Trophoblast cell (in vitro differentiated cells and primary cell): Measurements from ENCODE around the gene ACRV1.

Experiments
- DNase-seq, 2 donors: peaks; one replicate each; pipeline ENCODE4 v3.0.0-alpha.2; 2016
- H2AFZ ChIP-seq: 2 replicates; pipeline ENCODE4 v1.6.1; 2013; ENCODE audit warnings: low read length, moderate library complexity, mild to moderate bottlenecking; ENCODE audit not compliant: insufficient read depth, poor library complexity
- H2AK5ac ChIP-seq: 2 replicates; pipeline ENCODE4 v1.6.1; 2013; ENCODE audit warnings: mild to moderate bottlenecking, low read length
- H2BK120ac ChIP-seq: 2 replicates; pipeline ENCODE4 v1.6.1; 2013; ENCODE audit warnings: low read length, mild to moderate bottlenecking, moderate library complexity; ENCODE audit not compliant: insufficient read depth, poor library complexity
- H2BK12ac ChIP-seq: 2 replicates; pipeline ENCODE4 v1.6.1; 2013; ENCODE audit warnings: mild to moderate bottlenecking, low read length, moderate library complexity
- H2BK5ac ChIP-seq: 2 replicates; pipeline ENCODE4 v1.6.1; 2013; ENCODE audit warnings: low read length, low read depth, moderate library complexity, mild to moderate bottlenecking; ENCODE audit not compliant: poor library complexity
- H3K14ac ChIP-seq: 2 replicates; pipeline ENCODE4 v1.6.1; 2013; ENCODE audit warnings: mild to moderate bottlenecking, low read length
- H3K18ac ChIP-seq: 2 replicates; pipeline ENCODE4 v1.6.1; 2013; ENCODE audit warnings: mild to moderate bottlenecking, low read length
- H3K23ac ChIP-seq: 2 replicates; pipeline ENCODE4 v1.6.1; 2013; ENCODE audit warnings: low read length
- H3K27ac ChIP-seq: 2 replicates; pipeline ENCODE4 v1.5.1; 2013; ENCODE audit warnings: low read depth, mild to moderate bottlenecking, inconsistent platforms, low read length, moderate library complexity
- H3K27me3 ChIP-seq: 2 replicates; pipeline ENCODE4 v1.6.1; 2013; ENCODE audit warnings: inconsistent platforms, mild to moderate bottlenecking, low read length, moderate library complexity; ENCODE audit not compliant: insufficient read depth
- H3K36me3 ChIP-seq, 2 experiments: 1 replicate in 1 of 2; 2 replicates in 1 of 2; pipeline ENCODE4 v1.6.1; 2013; ENCODE audit warnings: low read length in 2 of 2, mild to moderate bottlenecking in 2 of 2, moderate library complexity in 1 of 2; ENCODE audit not compliant: insufficient read depth in 2 of 2, control insufficient read depth in 1 of 2
- H3K4ac ChIP-seq: 2 replicates; pipeline ENCODE4 v1.6.1; 2013; ENCODE audit warnings: low read depth, mild to moderate bottlenecking, low read length, moderate library complexity
- H3K4me1 ChIP-seq, 2 experiments: 1 replicate in 1 of 2; 2 replicates in 1 of 2; pipeline ENCODE4 v1.6.1; 2013; ENCODE audit warnings: low read length in 2 of 2, mild to moderate bottlenecking in 2 of 2, moderate library complexity in 1 of 2; ENCODE audit not compliant: insufficient read depth in 2 of 2, control insufficient read depth in 1 of 2
- H3K4me2 ChIP-seq: 2 replicates; pipeline ENCODE4 v1.6.1; 2013; ENCODE audit warnings: inconsistent platforms, mild to moderate bottlenecking, low read length, moderate library complexity
- H3K4me3 ChIP-seq: 2 replicates; pipeline ENCODE4 v1.5.1; 2013; ENCODE audit warnings: mild to moderate bottlenecking, low read depth, low read length, inconsistent platforms
- H3K79me1 ChIP-seq: one replicate; pipeline ENCODE4 v1.6.1; 2013; ENCODE audit warnings: low read length
- H3K79me2 ChIP-seq: 2 replicates; pipeline ENCODE4 v1.6.1; 2013; ENCODE audit warnings: low read length, mild to moderate bottlenecking; ENCODE audit not compliant: control insufficient read depth, insufficient read depth, poor library complexity
- H3K9ac ChIP-seq: 2 replicates; pipeline ENCODE4 v1.6.1; 2013; ENCODE audit warnings: mild to moderate bottlenecking, low read length
- H3K9me3 ChIP-seq: 2 replicates; pipeline ENCODE4 v1.6.1; 2013; ENCODE audit warnings: low read depth, mild to moderate bottlenecking, control low read depth, inconsistent platforms, low read length; ENCODE audit not compliant: insufficient read depth
- H4K12ac ChIP-seq: 2 replicates; pipeline ENCODE4 v1.6.1; 2013; ENCODE audit warnings: low read depth, mild to moderate bottlenecking, low read length, moderate library complexity
- H4K8ac ChIP-seq: 2 replicates; pipeline ENCODE4 v1.6.1; 2013; ENCODE audit warnings: low read depth, mild to moderate bottlenecking, low read length, moderate library complexity
- H4K91ac ChIP-seq: one replicate; pipeline ENCODE4 v1.6.1; 2013; ENCODE audit warnings: low read depth, mild to moderate bottlenecking, low read length, moderate library complexity
- WGBS: extraction: QIAGEN DNeasy Blood & Tissue Kit; methylation state at CpG from one replicate; pipeline ENCODE4 v1.1.7; 2013; ENCODE audit warnings: missing lambda C conversion rate; ENCODE audit not compliant: insufficient read length, insufficient coverage; ENCODE audit errors: extremely low coverage; 5-methylcytosine and 5-hydroxymethylcytosine counted together

The ACRV1 gene

GRCh38 chr11:125688066-125688465, 7.4 kb upstream of the ACRV1 start:
- H3K9me3 ChIP-seq, result peaks cover 1% of the 10 kb centered on the region
- no peak overlapping the region for H2BK120ac ChIP-seq
- no peak overlapping the region for H4K8ac ChIP-seq
- H2AK5ac ChIP-seq, result no peak overlapping the region
- no peaks in the 10 kb centered on the region for H3K4me1 ChIP-seq
- H4K91ac ChIP-seq, result no peak overlapping the region
- H3K18ac ChIP-seq, result no peak overlapping the region
- H3K9ac ChIP-seq, result no peak overlapping the region
- H3K4me3 ChIP-seq, result no peak overlapping the region
- H3K79me2 ChIP-seq, result no peaks in the 10 kb centered on the region
- H3K14ac ChIP-seq, result no peak overlapping the region
- no peak overlapping the region for H3K23ac ChIP-seq
- no peaks in the 10 kb centered on the region for H3K36me3 ChIP-seq
- no peak overlapping the region for H2AFZ ChIP-seq
- DNase-seq, result no peak
- no peaks in the 10 kb centered on the region for H3K27me3 ChIP-seq
- WGBS, result no CpG with 5 or more reads among the region's 11 CpGs
- H3K4me2 ChIP-seq, result no peak overlapping the region
- no peak overlapping the region for H3K4ac ChIP-seq
- no peaks in the 10 kb centered on the region for H3K79me1 ChIP-seq
- H2BK12ac ChIP-seq, result no peak overlapping the region
- no peak overlapping the region for H2BK5ac ChIP-seq
- H4K12ac ChIP-seq, result no peak overlapping the region
- H3K27ac ChIP-seq, result no peak overlapping the region

- H3K27ac ChIP-seq, result no peak overlapping the region
Observed at GRCh38 chr11:125685228-125685627, 4.6 kb upstream of the ACRV1 start.

GRCh38 chr11:125679837-125680236, 810 bp downstream of the ACRV1 start:
- Histone ChIP-seq H2BK5ac (no peak overlapping the region), H3K4me2 (no peak overlapping the region), H3K79me1 (no peaks in the 10 kb centered on the region), H4K8ac (no peak overlapping the region), H3K27ac (no peak overlapping the region), H3K79me2 (no peaks in the 10 kb centered on the region), H4K12ac (no peak overlapping the region), H3K14ac (no peak overlapping the region), H2AFZ (no peak overlapping the region), H2AK5ac (no peak overlapping the region), H3K18ac (no peak overlapping the region), H3K27me3 (no peaks in the 10 kb centered on the region), H3K4ac (no peak overlapping the region), H3K4me1 (peaks cover 2 to 9% of the 10 kb centered on the region in 2 experiments), H2BK120ac (no peak overlapping the region), H4K91ac (no peak overlapping the region), H3K36me3 (peaks cover 7 to 8% of the 10 kb centered on the region in 2 experiments), H3K9me3 (no peaks in the 10 kb centered on the region), H2BK12ac (no peak overlapping the region), H3K23ac (no peak overlapping the region), H3K4me3 (no peak overlapping the region), H3K9ac (no peak overlapping the region)
- no CpG with 5 or more reads among the region's 2 CpGs for WGBS
- no peak for DNase-seq

More at GRCh38 chr11:125685228-125685627, 4.6 kb upstream of the ACRV1 start:
- Histone ChIP-seq H2BK12ac (no peak overlapping the region), H3K4me3 (no peak overlapping the region), H4K91ac (no peak overlapping the region), H3K23ac (no peak overlapping the region), H3K14ac (no peak overlapping the region), H3K79me2 (no peaks in the 10 kb centered on the region), H3K9ac (no peak overlapping the region), H2AK5ac (no peak overlapping the region), H3K4ac (no peak overlapping the region), H3K4me1 (peaks cover 2 to 6% of the 10 kb centered on the region in 2 experiments), H3K4me2 (no peak overlapping the region), H3K79me1 (no peaks in the 10 kb centered on the region), H2BK120ac (no peak overlapping the region), H3K18ac (no peak overlapping the region), H3K36me3 (no peaks in the 10 kb centered on the region), H4K12ac (no peak overlapping the region), H2BK5ac (no peak overlapping the region), H4K8ac (no peak overlapping the region), H3K9me3 (peaks cover 1% of the 10 kb centered on the region), H2AFZ (no peak overlapping the region), H3K27me3 (no peaks in the 10 kb centered on the region)
- DNase-seq, result no peak
- WGBS, result no CpG with 5 or more reads among the region's 9 CpGs

DNA sequence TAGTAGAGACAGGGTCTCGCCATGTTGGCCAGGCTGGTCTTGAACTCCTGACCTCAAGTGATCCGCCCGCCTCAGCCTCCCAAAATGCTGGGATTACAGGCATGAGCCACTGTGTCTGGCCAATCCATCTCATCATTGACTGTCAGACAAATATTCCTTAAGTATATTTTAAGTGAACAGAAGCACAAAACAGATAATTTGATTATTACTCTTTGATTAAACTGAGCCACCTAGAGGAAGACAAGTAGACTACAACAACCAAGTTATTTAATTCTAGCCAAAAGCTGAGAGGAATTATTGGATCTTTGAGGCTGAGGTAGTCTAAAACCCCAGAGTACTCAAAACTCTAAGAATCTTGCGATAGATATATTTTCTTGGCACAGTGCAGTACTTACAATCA, 1.2 kb downstream of the ACRV1 start:
- no peak overlapping the region for H2AK5ac ChIP-seq
- no peak overlapping the region for H3K27ac ChIP-seq
- H3K4ac ChIP-seq, result no peak overlapping the region
- H3K4me1 ChIP-seq, result peaks cover 2 to 9% of the 10 kb centered on the region in 2 experiments
- no peak overlapping the region for H3K18ac ChIP-seq
- H3K79me1 ChIP-seq, result no peaks in the 10 kb centered on the region
- no peak overlapping the region for H3K4me3 ChIP-seq
- H4K91ac ChIP-seq, result no peak overlapping the region
- WGBS, result no CpG with 5 or more reads among the region's 4 CpGs
- no peak overlapping the region for H2BK120ac ChIP-seq
- H3K4me2 ChIP-seq, result no peak overlapping the region
- H2BK5ac ChIP-seq, result no peak overlapping the region
- no peak overlapping the region for H3K23ac ChIP-seq
- no peak overlapping the region for H4K8ac ChIP-seq
- no peak overlapping the region for H4K12ac ChIP-seq
- no peak overlapping the region for H3K14ac ChIP-seq
- H3K27me3 ChIP-seq, result no peaks in the 10 kb centered on the region
- H3K79me2 ChIP-seq, result no peaks in the 10 kb centered on the region
- H2BK12ac ChIP-seq, result no peak overlapping the region
- H3K36me3 ChIP-seq, result peaks cover 7 to 8% of the 10 kb centered on the region in 2 experiments
- no peak overlapping the region for H2AFZ ChIP-seq
- no peaks in the 10 kb centered on the region for H3K9me3 ChIP-seq
- no peak for DNase-seq
- H3K9ac ChIP-seq, result no peak overlapping the region
